ENCODE measurements around the gene CHMP1A.

Gene CHMP1A

DNA sequence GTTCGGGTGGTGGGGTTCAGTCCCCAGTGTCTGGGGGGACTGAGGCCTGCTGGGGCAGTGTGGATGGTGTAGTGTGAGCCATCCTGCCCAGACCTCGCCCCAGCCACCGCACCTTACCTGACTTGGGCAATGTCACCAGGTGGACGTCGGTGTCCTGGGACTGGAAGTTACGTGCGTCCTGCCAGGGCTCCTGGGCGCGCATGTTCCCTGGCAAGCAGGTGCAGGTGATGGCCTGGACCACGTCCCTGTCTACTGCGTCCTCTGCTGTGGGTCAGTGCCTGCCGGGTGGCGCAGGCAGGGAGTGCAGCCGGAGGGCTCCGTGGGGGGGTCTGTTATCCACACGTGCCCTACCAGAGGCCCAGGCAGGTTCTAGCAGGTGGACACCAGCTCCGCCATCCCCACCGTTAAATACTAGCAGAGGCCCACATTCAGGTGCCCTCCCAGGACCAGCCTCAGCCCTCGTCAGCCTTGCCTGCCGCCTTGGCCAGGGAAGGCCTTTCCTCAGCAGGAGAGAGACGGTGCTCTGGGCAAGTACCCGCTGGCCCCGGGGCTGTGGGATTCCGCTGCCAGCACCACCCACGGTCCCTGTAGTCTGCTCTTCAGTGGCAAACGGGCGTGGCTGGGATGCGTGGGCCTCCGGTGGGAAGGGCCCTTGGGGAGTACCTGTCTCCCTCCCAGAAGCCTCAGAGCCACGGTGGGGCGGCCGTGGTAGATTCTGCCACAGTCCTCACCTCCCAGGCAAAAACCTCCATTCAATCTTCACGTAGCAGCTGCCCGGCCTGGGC is 52.1 kb downstream of the CHMP1A start:
- Mint-ChIP-seq H3K4me3 (no peak overlapping the region), H3K36me3 (ENCODE audit: low read depth) (no peaks in the 10 kb centered on the region), H3K27ac (no peak overlapping the region), H3K27me3 (ENCODE audit: low read depth) (no peaks in the 10 kb centered on the region), H3K4me1 (ENCODE audit: low read depth) (peaks cover 8% of the 10 kb centered on the region), H3K9me3 (no peaks in the 10 kb centered on the region)
- DNase-seq (ENCODE audit: low spot score): no peak

DNA sequence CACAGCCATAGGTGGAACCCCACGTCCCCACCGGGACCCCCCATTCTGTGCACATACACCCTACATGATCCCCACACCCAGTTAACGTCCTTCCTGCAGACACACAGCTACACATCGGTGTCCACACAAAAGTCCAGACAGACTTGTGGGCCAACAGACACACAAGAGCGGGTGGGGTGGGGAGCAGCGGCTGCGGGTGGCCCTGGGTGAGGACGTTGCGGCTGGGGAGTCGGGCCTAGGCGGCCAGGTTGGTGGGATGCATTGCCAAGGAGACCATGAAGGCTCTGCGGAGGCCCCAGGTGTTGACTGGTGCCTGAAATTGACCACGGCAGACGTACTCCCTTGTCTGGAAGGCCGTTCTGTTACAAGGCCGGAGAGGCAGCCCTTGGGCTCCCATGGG is 52.7 kb downstream of the CHMP1A start:
- Mint-ChIP-seq H3K9me3 (no peaks in the 10 kb centered on the region), H3K27me3 (ENCODE audit: low read depth) (no peaks in the 10 kb centered on the region), H3K4me3 (no peak overlapping the region), H3K36me3 (ENCODE audit: low read depth) (no peaks in the 10 kb centered on the region), H3K27ac (no peak overlapping the region), H3K4me1 (ENCODE audit: low read depth) (peaks cover 8% of the 10 kb centered on the region)
- DNase-seq (ENCODE audit: low spot score): no peak

DNA sequence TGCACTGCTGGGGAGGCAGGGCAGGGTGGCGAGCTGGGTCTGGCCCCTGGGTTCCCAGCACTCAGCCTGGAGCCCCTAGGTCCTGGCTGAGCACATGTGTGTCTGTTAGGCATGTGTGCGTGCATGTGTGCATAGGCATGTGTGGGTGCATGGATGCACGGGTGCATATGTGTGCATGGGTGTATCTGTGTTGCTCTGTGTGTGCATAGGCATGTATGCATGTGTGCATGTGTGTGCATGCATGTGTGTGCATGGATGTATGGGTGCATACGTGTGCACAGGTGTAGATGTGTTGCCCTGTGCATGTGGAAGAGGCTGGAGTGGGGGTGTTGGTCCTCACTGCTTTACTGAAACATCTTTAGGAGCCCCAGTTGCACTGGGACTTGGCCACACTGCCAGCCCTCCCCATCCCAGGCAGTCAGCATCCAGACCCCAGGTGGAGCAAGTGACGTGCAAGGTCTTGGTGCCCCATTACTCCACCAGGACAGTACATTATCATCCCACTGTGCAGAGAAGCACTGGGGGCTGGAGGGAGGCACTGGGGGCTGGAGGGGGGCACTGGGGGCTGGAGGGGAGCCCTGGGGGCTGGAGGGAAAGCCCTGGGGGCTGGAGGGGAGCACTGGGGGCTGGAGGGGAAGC is 54.4 kb downstream of the CHMP1A start:
- peak overlapping the region; percentile 18 for H3K4me3 Mint-ChIP-seq
- peak overlapping the region; percentile 62 for H3K27ac Mint-ChIP-seq
- no peaks in the 10 kb centered on the region for H3K27me3 Mint-ChIP-seq (ENCODE audit: low read depth)

DNA sequence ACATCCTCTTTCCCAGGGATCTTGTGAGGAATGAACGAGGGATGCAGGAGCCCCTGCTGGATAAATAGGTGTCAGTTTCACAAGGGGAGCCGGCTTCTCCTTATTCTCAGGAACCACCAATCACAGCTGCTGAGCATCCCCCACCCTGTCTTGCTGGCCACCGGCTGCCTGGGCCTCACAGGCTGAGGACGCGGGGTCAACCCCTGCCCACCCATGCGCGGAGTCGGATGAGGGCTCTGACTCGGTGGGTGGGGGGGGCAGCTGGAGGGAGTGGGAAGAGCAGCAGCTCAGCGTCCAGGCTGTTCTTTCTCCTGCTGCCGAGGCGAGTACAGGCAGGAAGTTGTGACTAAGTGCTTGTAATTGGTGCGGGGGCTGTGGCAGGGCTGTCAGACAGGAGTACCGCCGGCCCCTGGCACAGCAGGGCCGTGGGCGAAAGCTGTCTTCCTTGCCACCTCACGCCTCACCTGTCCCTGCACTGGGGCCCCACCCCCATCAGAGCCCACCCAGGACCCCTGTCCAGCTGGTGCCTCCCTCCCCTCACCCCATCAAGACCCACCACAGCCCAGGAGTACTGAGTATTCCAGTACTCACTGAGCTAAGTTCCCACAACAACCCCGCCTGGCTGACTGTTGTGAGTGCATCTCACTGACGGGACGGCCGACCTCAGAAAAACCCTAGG is 55.1 kb downstream of the CHMP1A start:
- Mint-ChIP-seq H3K9me3 (no peaks in the 10 kb centered on the region), H3K36me3 (ENCODE audit: low read depth) (no peaks in the 10 kb centered on the region), H3K4me1 (ENCODE audit: low read depth) (peaks cover 8% of the 10 kb centered on the region), H3K27ac (peak overlapping the region; percentile 62), H3K4me3 (peak overlapping the region; percentile 48), H3K27me3 (ENCODE audit: low read depth) (no peaks in the 10 kb centered on the region)
- peak; percentile 75 for DNase-seq (ENCODE audit: low spot score)

More for the DNA sequence above, 54.4 kb downstream of the CHMP1A start:
- H3K36me3 Mint-ChIP-seq (ENCODE audit: low read depth): no peaks in the 10 kb centered on the region
- H3K9me3 Mint-ChIP-seq: no peaks in the 10 kb centered on the region
- no peak for DNase-seq (ENCODE audit: low spot score)
- peaks cover 8% of the 10 kb centered on the region for H3K4me1 Mint-ChIP-seq (ENCODE audit: low read depth)

DNA sequence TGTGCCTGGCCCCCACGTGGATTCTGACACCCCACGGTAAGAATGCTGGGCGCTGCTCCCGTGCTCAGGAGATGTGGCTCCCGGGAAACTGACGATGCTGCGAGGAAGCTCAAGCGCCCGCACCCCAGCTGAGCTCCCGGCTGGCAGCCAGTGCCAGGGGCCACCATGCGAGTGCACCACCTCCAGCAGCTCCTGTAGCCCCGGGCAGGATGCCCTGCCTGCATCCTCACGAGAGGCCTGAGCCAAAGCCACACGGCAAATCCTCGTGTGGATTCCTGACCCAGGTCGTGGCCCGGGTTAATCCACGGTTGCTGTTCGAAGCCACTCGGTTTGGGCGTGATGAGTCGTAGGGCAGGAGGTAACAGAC is 55.6 kb downstream of the CHMP1A start:
- no peak for DNase-seq (ENCODE audit: low spot score)
- Mint-ChIP-seq H3K4me1 (ENCODE audit: low read depth) (peaks cover 8% of the 10 kb centered on the region), H3K27me3 (ENCODE audit: low read depth) (no peaks in the 10 kb centered on the region), H3K4me3 (no peak overlapping the region), H3K27ac (no peak overlapping the region), H3K36me3 (ENCODE audit: low read depth) (no peaks in the 10 kb centered on the region), H3K9me3 (no peaks in the 10 kb centered on the region)

DNA sequence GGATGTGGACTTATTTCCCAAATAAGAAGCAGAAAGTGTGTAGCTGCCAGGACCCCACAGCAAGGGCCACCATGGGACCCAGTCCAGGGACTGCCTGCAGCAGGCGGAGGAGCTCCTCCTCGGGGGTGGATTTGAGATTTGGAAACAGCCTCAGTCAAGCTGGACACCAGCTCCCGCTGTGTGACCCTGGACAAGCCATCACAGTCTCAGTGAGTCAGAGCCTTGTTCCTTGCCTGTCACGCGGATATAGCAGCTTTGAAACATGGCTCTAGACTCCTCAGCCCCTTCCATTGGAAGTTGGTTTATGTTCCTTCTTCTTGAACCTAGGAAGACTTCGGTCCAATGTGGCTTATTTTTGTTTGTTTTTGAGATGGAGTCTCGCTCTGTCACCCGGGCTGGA is 56.6 kb downstream of the CHMP1A start:
- Mint-ChIP-seq H3K36me3 (ENCODE audit: low read depth) (no peaks in the 10 kb centered on the region), H3K4me3 (no peak overlapping the region), H3K27me3 (ENCODE audit: low read depth) (no peaks in the 10 kb centered on the region), H3K9me3 (no peaks in the 10 kb centered on the region), H3K4me1 (ENCODE audit: low read depth) (peaks cover 8% of the 10 kb centered on the region), H3K27ac (no peak overlapping the region)
- no peak for DNase-seq (ENCODE audit: low spot score)

DNA sequence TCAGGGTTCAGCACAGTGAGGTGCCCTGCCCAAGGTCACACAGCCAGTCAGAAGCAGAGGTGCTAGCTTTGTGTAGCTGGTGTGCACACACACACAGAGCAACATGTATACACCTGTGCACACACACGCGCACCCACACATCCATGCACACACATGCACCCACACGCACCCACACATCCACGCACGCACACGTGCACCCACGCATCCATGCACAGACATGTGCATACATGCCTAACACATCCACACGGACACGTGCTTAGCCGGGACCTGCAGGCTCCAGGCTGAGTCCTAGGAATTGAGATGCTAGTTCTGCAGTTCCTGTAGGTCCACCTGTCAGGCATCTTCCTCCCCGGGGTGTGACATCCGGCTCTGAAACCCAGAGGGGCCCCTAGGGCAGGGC is 57.1 kb downstream of the CHMP1A start:
- DNase-seq (ENCODE audit: low spot score): no peak
- Mint-ChIP-seq H3K36me3 (ENCODE audit: low read depth) (no peaks in the 10 kb centered on the region), H3K4me3 (no peak overlapping the region), H3K27ac (no peak overlapping the region), H3K4me1 (ENCODE audit: low read depth) (peaks cover 8% of the 10 kb centered on the region), H3K27me3 (ENCODE audit: low read depth) (no peaks in the 10 kb centered on the region), H3K9me3 (no peaks in the 10 kb centered on the region)

DNA sequence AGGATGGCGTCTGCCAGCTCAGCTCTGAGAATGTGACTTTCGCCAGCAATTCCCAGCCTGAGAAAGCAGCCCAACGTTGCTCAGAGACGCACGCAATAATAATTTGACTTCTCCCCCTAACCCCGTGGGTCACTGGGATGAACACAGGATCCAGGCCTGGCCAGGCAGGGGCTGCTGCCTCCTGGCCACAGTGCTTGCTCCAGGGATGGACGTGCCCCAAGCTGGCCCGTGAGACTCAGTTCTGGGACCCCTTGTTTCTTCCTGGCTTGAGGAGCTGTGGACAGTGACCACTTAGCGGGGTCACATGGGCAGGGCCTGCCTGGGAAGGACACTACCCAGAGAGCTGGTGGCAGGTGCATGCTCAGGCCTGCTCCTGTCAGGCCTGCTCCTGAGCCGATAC is 57.6 kb downstream of the CHMP1A start:
- Mint-ChIP-seq H3K27ac (no peak overlapping the region), H3K9me3 (no peaks in the 10 kb centered on the region), H3K36me3 (ENCODE audit: low read depth) (no peaks in the 10 kb centered on the region), H3K4me3 (no peak overlapping the region), H3K4me1 (ENCODE audit: low read depth) (peaks cover 8% of the 10 kb centered on the region), H3K27me3 (ENCODE audit: low read depth) (no peaks in the 10 kb centered on the region)
- DNase-seq (ENCODE audit: low spot score): no peak

DNA sequence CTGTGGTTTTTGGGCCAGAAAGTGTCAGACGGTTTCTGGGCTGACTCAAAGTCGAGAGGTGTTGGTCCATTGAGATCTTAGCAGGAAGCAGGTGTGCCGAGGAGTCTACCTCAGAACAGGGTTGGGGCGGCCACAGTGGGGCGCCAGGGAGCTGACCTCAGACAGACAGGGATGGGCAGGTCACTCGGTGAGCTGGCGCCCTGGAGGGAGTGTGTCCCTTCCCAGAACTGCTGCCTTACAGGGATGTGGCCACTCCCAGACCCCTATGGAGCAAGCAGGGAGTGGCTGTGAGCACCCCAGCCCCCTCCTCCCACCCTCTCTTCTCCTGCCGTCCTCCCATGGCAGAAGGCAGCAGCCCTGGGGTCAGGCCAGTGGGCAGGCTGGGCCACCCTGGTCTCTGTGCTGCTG is 58.1 kb downstream of the CHMP1A start:
- DNase-seq (ENCODE audit: low spot score): no peak
- no peaks in the 10 kb centered on the region for H3K9me3 Mint-ChIP-seq
- no peaks in the 10 kb centered on the region for H3K27me3 Mint-ChIP-seq (ENCODE audit: low read depth)
- no peak overlapping the region for H3K27ac Mint-ChIP-seq
- H3K4me3 Mint-ChIP-seq: no peak overlapping the region
- peaks cover 8% of the 10 kb centered on the region for H3K4me1 Mint-ChIP-seq (ENCODE audit: low read depth)
- H3K36me3 Mint-ChIP-seq (ENCODE audit: low read depth): no peaks in the 10 kb centered on the region

DNA sequence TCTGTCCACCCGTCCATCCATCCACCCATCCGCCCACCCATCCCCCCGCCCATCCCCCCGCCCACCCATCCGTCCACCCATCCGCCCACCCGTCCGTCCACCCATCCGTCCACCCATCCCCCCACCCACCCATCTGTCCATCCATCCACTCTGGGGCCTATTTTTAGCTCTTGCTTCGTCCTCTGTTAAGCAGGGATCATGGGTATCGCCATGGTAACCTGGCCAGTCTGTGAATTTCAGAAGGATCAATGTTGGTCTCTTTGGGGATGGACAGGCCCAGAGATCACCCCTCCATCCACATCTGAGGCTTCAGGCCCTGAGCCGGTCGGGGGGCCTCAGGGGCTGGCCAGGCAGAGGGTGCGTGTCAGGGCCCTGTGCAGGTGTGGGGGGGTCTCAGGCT is 59.3 kb downstream of the CHMP1A start:
- peaks cover 13% of the 10 kb centered on the region for H3K4me1 Mint-ChIP-seq (ENCODE audit: low read depth)
- no peak overlapping the region for H3K27ac Mint-ChIP-seq
- no peaks in the 10 kb centered on the region for H3K27me3 Mint-ChIP-seq (ENCODE audit: low read depth)
- no peak overlapping the region for H3K4me3 Mint-ChIP-seq
- no peak for DNase-seq (ENCODE audit: low spot score)
- no peaks in the 10 kb centered on the region for H3K9me3 Mint-ChIP-seq
- no peaks in the 10 kb centered on the region for H3K36me3 Mint-ChIP-seq (ENCODE audit: low read depth)

DNA sequence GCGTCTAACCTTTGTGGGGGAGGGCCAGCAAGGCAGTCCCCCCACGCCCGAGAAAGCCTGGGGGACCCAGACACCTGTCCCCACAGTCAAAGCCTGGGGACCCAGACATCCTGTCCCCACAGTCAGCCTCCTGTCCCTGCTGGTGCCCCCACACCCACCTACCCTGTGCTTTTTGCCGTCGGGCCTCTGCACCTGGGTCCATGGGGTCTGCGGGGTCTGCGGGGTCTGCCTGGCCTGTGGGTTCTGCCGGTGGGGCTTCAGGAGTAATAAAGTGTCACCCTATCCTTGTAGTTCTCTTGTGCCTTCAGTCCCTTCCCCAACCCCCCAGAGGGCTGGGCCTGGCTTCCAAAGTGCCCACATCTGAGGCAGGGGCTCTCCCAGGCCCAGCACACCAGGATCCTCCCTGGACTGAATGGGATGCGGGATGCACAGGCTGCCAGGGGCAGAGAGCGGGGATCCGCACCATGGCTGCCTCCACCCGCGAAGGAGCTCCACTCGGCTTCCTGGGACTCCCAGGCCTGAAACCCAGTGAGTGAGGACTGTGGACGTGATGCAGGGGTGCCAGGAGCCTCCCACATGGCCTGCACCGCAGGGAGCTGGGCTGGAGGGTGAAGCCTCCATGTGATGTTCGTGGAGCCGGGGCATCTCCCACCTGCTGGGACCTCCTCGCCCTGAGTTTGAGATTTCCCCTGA is 60.4 kb downstream of the CHMP1A start:
- DNase-seq (ENCODE audit: low spot score): no peak
- no peaks in the 10 kb centered on the region for H3K9me3 Mint-ChIP-seq

DNA sequence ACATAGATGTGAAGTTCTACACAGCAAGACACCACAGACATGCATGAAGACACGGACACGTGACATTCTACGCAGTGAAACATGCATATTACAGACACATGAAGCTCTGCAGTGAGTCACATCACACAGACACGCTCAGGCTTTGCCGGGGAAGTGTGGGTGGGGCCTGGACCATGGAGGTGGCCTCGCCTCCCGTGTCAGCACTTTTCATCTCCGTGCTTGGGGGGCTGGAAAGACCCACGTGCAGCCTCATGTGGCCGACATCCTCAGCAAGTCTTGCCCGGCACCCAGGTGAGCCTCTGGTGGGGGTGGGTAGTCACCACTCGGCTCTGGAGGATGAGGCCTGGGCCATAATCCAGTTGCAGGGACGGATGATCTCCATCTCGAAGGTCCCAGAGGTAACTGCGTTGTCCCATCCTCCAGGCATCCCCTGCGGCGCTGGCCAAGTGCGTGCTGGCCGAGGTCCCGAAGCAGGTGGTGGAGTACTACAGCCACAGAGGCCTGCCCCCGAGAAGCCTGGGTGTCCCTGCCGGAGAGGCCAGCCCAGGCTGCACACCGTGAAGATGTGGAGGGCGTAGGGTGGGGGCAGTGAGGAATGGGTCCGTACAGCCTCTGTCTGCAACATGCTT is 61.3 kb downstream of the CHMP1A start:
- H3K4me1 Mint-ChIP-seq (ENCODE audit: low read depth): peaks cover 6% of the 10 kb centered on the region
- no peak for DNase-seq (ENCODE audit: low spot score)
- no peak overlapping the region for H3K4me3 Mint-ChIP-seq
- no peaks in the 10 kb centered on the region for H3K27me3 Mint-ChIP-seq (ENCODE audit: low read depth)
- no peak overlapping the region for H3K27ac Mint-ChIP-seq
- no peaks in the 10 kb centered on the region for H3K36me3 Mint-ChIP-seq (ENCODE audit: low read depth)
- no peaks in the 10 kb centered on the region for H3K9me3 Mint-ChIP-seq

More for the DNA sequence above, 60.4 kb downstream of the CHMP1A start:
- Mint-ChIP-seq H3K4me1 (ENCODE audit: low read depth) (peaks cover 6% of the 10 kb centered on the region), H3K36me3 (ENCODE audit: low read depth) (no peaks in the 10 kb centered on the region), H3K27ac (no peak overlapping the region), H3K27me3 (ENCODE audit: low read depth) (no peaks in the 10 kb centered on the region), H3K4me3 (no peak overlapping the region)

DNA sequence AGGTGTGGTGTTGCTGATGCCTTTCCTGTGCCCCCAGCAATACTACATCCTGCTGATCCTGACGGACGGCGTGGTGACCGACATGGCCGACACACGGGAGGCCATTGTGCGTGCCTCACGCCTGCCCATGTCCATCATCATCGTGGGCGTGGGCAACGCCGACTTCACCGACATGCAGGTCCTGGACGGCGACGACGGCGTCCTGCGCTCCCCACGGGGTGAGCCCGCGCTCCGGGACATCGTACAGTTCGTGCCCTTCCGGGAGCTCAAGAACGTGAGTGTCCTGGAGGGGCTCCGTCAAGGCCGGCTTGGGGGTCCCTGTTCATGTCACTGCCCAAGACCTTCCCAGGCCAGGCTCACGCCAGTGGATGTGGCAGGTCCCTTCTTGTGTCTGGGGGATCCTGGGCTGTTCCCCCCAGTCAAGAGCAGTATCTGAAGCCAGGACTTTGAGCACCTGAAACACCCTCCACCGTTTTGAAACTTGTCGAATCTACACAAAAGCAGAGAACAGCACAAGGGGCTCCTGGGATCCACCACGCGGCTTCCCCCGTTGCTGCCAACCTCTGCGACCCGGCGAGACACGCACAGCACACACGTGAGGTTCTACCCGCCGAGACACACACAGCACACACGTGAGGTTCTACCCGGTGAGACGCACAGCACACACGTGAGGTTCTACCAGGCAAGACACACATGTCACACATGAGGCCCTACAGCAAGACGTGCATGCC is 62.0 kb downstream of the CHMP1A start:
- H3K4me1 Mint-ChIP-seq (ENCODE audit: low read depth): peaks cover 6% of the 10 kb centered on the region
- no peak for DNase-seq (ENCODE audit: low spot score)
- H3K27me3 Mint-ChIP-seq (ENCODE audit: low read depth): no peaks in the 10 kb centered on the region
- H3K9me3 Mint-ChIP-seq: no peaks in the 10 kb centered on the region
- H3K4me3 Mint-ChIP-seq: no peak overlapping the region
- H3K27ac Mint-ChIP-seq: no peak overlapping the region
- H3K36me3 Mint-ChIP-seq (ENCODE audit: low read depth): no peaks in the 10 kb centered on the region
